OCI-M1 (cell line): ENCODE measurements around the gene SLC1A2.

ENCODE experiments used
- DNase-seq: peaks from one replicate; lab custom pipeline; 2025; lab: John Stamatoyannopoulos, UW

Gene SLC1A2

GRCh38 chr11:35324981-35325380 is 94.4 kb downstream of the SLC1A2 start:
- no peak for DNase-seq

GRCh38 chr11:35324183-35324886 is 95.0 kb downstream of the SLC1A2 start:
- no peak for DNase-seq

GRCh38 chr11:35323076-35323868 is 96.1 kb downstream of the SLC1A2 start:
- no peak for DNase-seq

GRCh38 chr11:35322318-35322979 is 96.9 kb downstream of the SLC1A2 start:
- DNase-seq: no peak

GRCh38 chr11:35321532-35322317 is 97.6 kb downstream of the SLC1A2 start:
- DNase-seq: no peak

- DNase-seq: peak; percentile 61
Observed at GRCh38 chr11:35321111-35321510, 98.2 kb downstream of the SLC1A2 start.

GRCh38 chr11:35318977-35319925 is 100.1 kb downstream of the SLC1A2 start:
- DNase-seq: no peak

GRCh38 chr11:35318309-35318708 is 101.0 kb downstream of the SLC1A2 start:
- DNase-seq: no peak

- no peak for DNase-seq
Observed at GRCh38 chr11:35317253-35317652, 102.1 kb downstream of the SLC1A2 start.

- no peak for DNase-seq
Observed at GRCh38 chr11:35316161-35316560, 103.2 kb downstream of the SLC1A2 start.

GRCh38 chr11:35313760-35314153 is 105.6 kb downstream of the SLC1A2 start:
- no peak for DNase-seq

- no peak for DNase-seq
Observed at GRCh38 chr11:35313066-35313759, 106.1 kb downstream of the SLC1A2 start.

- DNase-seq: no peak
Observed at GRCh38 chr11:35311331-35311730, 108.0 kb downstream of the SLC1A2 start.

GRCh38 chr11:35308157-35308556 is 111.2 kb downstream of the SLC1A2 start:
- no peak for DNase-seq

- no peak for DNase-seq
Observed at GRCh38 chr11:35307221-35307621, 112.1 kb downstream of the SLC1A2 start.

GRCh38 chr11:35305670-35306382 is 113.5 kb downstream of the SLC1A2 start:
- peak; percentile 63 for DNase-seq

- no peak for DNase-seq
Observed at GRCh38 chr11:35304900-35305460, 114.4 kb downstream of the SLC1A2 start.

- DNase-seq: no peak
Observed at GRCh38 chr11:35304386-35304775, 115.0 kb downstream of the SLC1A2 start.
